Left lung (tissue), 10 donors: ENCODE results near the gene MYD88. TPM values are rescaled to one million over a fixed set of nuclear protein-coding genes. Genes with fewer than 3 reads are reported as not detected.
A peak's percentile ranks its signal among the peaks of the same experiment; 100 is the strongest.
"Not testable (repeated sequence)": the region's sequence is repeated elsewhere in the genome, so short reads cannot be mapped to it uniquely, and the experiment has no call there.

Experiments
- ATAC-seq: fragments of 200-7000 bp; cut with Tn5 transposase; one replicate; pipeline ENCODE4 v1.9.1; 2020; ENCODE audit warnings: moderate library complexity
- DNase-seq, 4 donors: peaks; one replicate each; pipeline ENCODE4 v3.0.0-alpha.2; 2013 to 2020
- H3K27ac ChIP-seq, 2 donors: fragments of 200-600 bp; sonication (generic) in 1 of 2; one replicate each; pipeline versions ENCODE4 v1.5.0 to v1.8.0; 2020 to 2021
- H3K27me3 ChIP-seq, 2 donors: fragments of 200-600 bp; sonication (generic) in 1 of 2; one replicate each; pipeline versions ENCODE4 v1.5.0 to v1.8.0; 2020 to 2021
- H3K36me3 ChIP-seq, 2 donors: fragments of 200-600 bp; sonication (generic) in 1 of 2; one replicate each; pipeline versions ENCODE4 v1.5.0 to v1.8.0; 2020 to 2021
- H3K4me1 ChIP-seq, 2 donors: fragments of 200-600 bp; one replicate each; pipeline ENCODE4 v1.8.0; 2021
- H3K4me3 ChIP-seq, 2 donors: fragments of 200-600 bp; sonication (generic) in 1 of 2; one replicate each; pipeline versions ENCODE4 v1.5.0 to v1.8.0; 2020 to 2021; ENCODE audit warnings: mild to moderate bottlenecking in 1 of 2
- H3K9me3 ChIP-seq, 2 donors: fragments of 200-600 bp; sonication (generic) in 1 of 2; one replicate each; pipeline versions ENCODE4 v1.5.0 to v1.8.0; 2020 to 2021
- CTCF ChIP-seq, 2 donors: fragments of 200-600 bp; sonication (generic) in 1 of 2; IDR thresholded peaks; one replicate each; pipeline versions ENCODE4 v1.5.0 to v1.8.0; 2021; ENCODE audit warnings: antibody characterized with exemption in 2 of 2
- intact Hi-C, 2 donors: fragments of 100-400 bp; cut with DNase I; formaldehyde crosslinking; loops; one replicate each; pipeline versions ENCODE4 v1.11.2 to v1.14.2; 2022
- polyA plus RNA-seq, 6 donors: library from polyadenylated mRNA; unstranded; fragments of 120-200 nt; gene quantifications; one replicate each; pipeline ENCODE4 v1.2.1, GENCODE V29; 2013; ENCODE audit not compliant: insufficient read length in 6 of 6
- total RNA-seq, 2 donors: library from RNA; stranded (reverse); fragmentation: NEBNext Ultra II Directional; extraction: Animal tissue kit (Norgen Biotek cat#: 25700); gene quantifications; one replicate each; pipeline ENCODE4 v1.2.1, GENCODE V29; 2021
- donor health status: DM: no; HTN: yes; CAD: no.
- donor health status: DM: no; HTN: no; CAD: no.

Gene MYD88
- total and polyA plus RNA-seq, 8 donors, result 37.8 to 97.4 (median 40.9) TPM

DNA sequence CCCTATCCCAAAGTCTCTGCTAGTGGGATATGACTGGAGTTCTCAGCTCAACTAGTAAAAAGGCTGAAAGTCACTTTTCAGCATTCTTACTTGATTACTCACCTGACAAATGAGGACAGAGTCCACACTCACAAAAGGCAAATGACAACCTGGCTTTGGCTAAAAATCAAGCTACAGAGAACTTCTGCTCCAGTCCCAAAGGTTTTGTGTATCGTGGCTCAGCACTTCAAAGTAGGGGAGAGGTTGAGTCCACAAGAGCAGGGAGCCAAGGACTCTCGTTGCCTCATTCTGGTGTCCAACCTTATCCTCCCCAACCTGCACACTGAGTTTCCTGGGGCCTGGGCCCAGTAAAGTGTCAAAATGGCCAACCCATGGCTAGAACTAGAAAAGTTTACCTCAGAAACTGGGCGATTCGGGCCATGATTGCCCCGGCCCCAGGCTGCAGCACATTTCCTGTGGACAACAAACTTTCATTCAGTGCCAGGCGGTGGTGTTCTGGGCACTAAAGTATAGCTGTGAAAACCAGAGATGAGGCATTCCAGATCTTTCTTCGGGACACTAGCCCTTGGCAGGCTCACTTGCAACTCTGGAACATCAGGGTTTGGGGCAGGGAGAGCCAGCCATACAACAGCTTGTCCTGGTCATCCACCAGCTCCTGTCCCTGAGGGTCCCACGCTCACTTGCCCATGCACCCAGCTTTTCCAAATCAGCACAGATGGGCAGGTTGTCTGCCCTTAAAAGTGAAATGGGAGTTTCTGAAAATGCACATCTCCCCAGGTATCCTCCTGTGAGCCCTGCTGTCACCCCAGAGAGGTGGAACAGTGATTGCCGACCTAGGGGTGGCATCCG, 4.7 kb upstream of the MYD88 start:
- Histone ChIP-seq H3K4me1 (peaks cover 25 to 56% of the 10 kb centered on the region in 2 donors), H3K27ac (peak overlapping the region; percentile 57 to 58), H3K9me3 (no peaks in the 10 kb centered on the region), H3K36me3 (peaks cover 0 to 54% of the 10 kb centered on the region in 2 donors), H3K4me3 (no peak overlapping the region), H3K27me3 (no peaks in the 10 kb centered on the region)
- DNase-seq (peak in 2 of 4 donors; percentile 21 to 62), ATAC-seq (peak; percentile 11)
- intact Hi-C loops, result loop anchor here in 1 of 2 donors (10.0 kb wide), 1 partner anchor 91 kb away; no protein-coding TSS in a partner anchor
- TF ChIP-seq CTCF (IDR thresholded peaks at IDR 0.05), result no peak

DNA sequence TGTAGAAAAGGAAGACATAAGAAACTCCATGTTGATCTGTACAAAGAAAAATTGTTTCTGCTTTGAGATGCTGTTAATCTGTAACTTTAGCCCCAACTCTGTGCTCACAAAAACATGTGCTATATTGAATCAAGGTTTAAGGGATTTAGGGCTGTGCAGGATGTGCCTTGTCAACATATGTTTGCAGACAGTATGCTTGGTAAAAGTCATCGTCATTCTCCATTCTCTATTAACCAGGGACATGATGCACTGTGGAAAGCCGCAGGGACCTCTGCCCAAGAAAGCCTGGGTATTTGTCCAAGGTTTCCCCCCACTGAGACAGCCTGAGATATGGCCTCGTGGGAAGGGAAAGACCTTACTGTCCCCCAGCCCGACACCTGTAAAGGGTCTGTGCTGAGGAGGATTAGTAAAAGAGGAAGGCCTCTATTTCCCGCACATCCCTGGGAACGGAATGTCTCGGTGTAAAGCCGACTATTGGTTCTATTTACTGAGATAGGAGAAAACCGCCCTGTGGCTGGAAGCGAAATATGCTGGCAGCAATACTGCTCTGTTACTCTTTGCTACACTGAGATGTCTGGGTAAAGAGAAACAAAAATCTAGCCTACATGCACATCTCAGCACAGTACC, 3.8 kb upstream of the MYD88 start:
- ATAC-seq, H3K9me3 ChIP-seq, H3K27me3 ChIP-seq, DNase-seq: not testable (repeated sequence)
- H3K4me3 ChIP-seq, result peak overlapping the region in 1 of 2 donors; percentile 97
- peak overlapping the region; percentile 57 to 58 for H3K27ac ChIP-seq
- H3K36me3 ChIP-seq, result peaks cover 0 to 46% of the 10 kb centered on the region in 2 donors
- intact Hi-C loops, result loop anchor here in 1 of 2 donors (10.0 kb wide), 1 partner anchor 90 kb away; no protein-coding TSS in a partner anchor
- H3K4me1 ChIP-seq, result peaks cover 29 to 60% of the 10 kb centered on the region in 2 donors

GRCh38 chr3:38135621-38136277, 2.7 kb upstream of the MYD88 start:
- H3K9me3 ChIP-seq, ATAC-seq, DNase-seq, H3K27me3 ChIP-seq: not testable (repeated sequence)
- peaks cover 0 to 42% of the 10 kb centered on the region in 2 donors for H3K36me3 ChIP-seq
- intact Hi-C loops, result loop anchor here in 1 of 2 donors (10.0 kb wide), 1 partner anchor 89 kb away; no protein-coding TSS in a partner anchor
- H3K27ac ChIP-seq, result peak overlapping the region; percentile 82 to 98
- peak overlapping the region; percentile 89 to 97 for H3K4me3 ChIP-seq
- peaks cover 34 to 69% of the 10 kb centered on the region in 2 donors for H3K4me1 ChIP-seq

DNA sequence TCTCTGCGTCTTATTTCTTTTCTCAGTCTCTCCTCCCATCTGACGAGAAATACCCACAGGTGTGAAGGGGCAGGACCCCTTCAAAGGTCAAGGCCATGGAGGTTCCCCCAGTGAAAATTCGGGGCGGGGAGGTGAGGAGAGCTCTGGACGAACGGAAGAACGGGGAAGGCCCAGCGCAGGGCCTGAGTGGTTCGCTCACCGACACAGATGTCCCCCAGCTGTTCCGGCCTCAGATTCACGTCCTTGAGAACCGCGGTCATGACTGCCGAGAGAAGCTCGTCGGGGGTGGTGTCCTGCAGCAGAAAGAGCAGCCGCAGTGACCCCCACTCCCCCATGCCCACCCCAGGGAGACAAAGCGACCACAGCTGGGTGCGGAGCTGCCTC, 2.1 kb upstream of the MYD88 start:
- H3K27ac ChIP-seq, result peak overlapping the region; percentile 82 to 98
- peak overlapping the region; percentile 89 to 97 for H3K4me3 ChIP-seq
- DNase-seq, result peak in 3 of 4 donors; percentile 17 to 53 (median 48)
- H3K4me1 ChIP-seq, result peaks cover 34 to 71% of the 10 kb centered on the region in 2 donors
- no peaks in the 10 kb centered on the region for H3K27me3 ChIP-seq
- peaks cover 0 to 42% of the 10 kb centered on the region in 2 donors for H3K36me3 ChIP-seq
- no peak for ATAC-seq
- intact Hi-C loops, result loop anchor here in 1 of 2 donors (10.0 kb wide), 1 partner anchor 88 kb away; no protein-coding TSS in a partner anchor
- H3K9me3 ChIP-seq, result no peaks in the 10 kb centered on the region
- no peak for TF ChIP-seq CTCF (IDR thresholded peaks at IDR 0.05)

GRCh38 chr3:38136777-38137614, 1.5 kb upstream of the MYD88 start, which contains the start of gene ACAA1:
ACAA1 (minus strand) TSS chr3:38137127; CDS start chr3:38137035, 92 bp downstream.
- intact Hi-C loops, result loop anchor here in 1 of 2 donors (10.0 kb wide), 1 partner anchor 88 kb away; no protein-coding TSS in a partner anchor
- Histone ChIP-seq H3K4me3 (peak within 1 kb of the TSS; percentile 89 to 97), H3K4me1 (peaks cover 34 to 71% of the 10 kb centered on the region in 2 donors), H3K27me3 (no peaks in the 10 kb centered on the region), H3K9me3 (no peaks in the 10 kb centered on the region), H3K27ac (peak within 1 kb of the TSS; percentile 96 to 98), H3K36me3 (peaks cover 0 to 42% of the 10 kb centered on the region in 2 donors)
- peak in 1 of 2 donors; percentile 17 for TF ChIP-seq CTCF (IDR thresholded peaks at IDR 0.05)
- ATAC-seq (peak; percentile 93), DNase-seq (peak; percentile 97 to 100 (median 99))
